ENCODE data around the gene ILF2.

The ILF2 gene

GRCh38 chr1:153631047-153632022 lies 39.5 kb downstream of the ILF2 start:
- ChIA-PET CTCF (interaction anchor here (0.8 to 6.6 kb wide), 5 partner anchors 13 to 121 kb away, joined by 3 to 105 read pairs (median 4); partner anchors contain the start of gene S100A14), POLR2A (interaction anchor here (0.7 kb wide), 1 partner anchor 123 kb away, joined by 3 read pairs; no protein-coding TSS in a partner anchor)
- DNase-seq (ENCODE audit: extremely low spot score): no peak
- TF ChIP-seq CTCF (IDR thresholded peaks at IDR 0.05; ENCODE audit: control extremely low read depth, extremely low read depth, low read depth, missing control alignments): no peak

- TF ChIP-seq CTCF (IDR thresholded peaks at IDR 0.05; ENCODE audit: control extremely low read depth, extremely low read depth, low read depth, missing control alignments): no peak
- DNase-seq (ENCODE audit: extremely low spot score): no peak
- ChIA-PET CTCF (interaction anchor here (0.8 to 6.6 kb wide), 6 partner anchors 12 to 120 kb away, joined by 3 to 105 read pairs (median 4); partner anchors contain the start of gene S100A14), POLR2A (interaction anchor here (0.5 to 0.7 kb wide), 3 partner anchors 67 to 363 kb away, joined by 3 to 5 read pairs (median 3); no protein-coding TSS in a partner anchor)
Observed at GRCh38 chr1:153630384-153630783, 40.4 kb downstream of the ILF2 start.

- no peak for TF ChIP-seq CTCF (IDR thresholded peaks at IDR 0.05; ENCODE audit: control extremely low read depth, extremely low read depth, low read depth, missing control alignments)
- POLR2A ChIA-PET: interaction anchor here (0.5 to 0.6 kb wide), 2 partner anchors 67 to 363 kb away, joined by 3 to 5 read pairs; no protein-coding TSS in a partner anchor
- CTCF ChIA-PET: interaction anchor here (0.9 to 6.6 kb wide), 6 partner anchors 12 to 119 kb away, joined by 3 to 105 read pairs (median 4); partner anchors contain the start of gene S100A14
- DNase-seq (ENCODE audit: extremely low spot score): no peak
Observed at GRCh38 chr1:153629971-153630370, 40.8 kb downstream of the ILF2 start.

- ChIA-PET CTCF (interaction anchor here (1.2 to 6.6 kb wide), 5 partner anchors 11 to 119 kb away, joined by 4 to 105 read pairs (median 11); partner anchors contain the start of gene S100A14), POLR2A (no interaction called here)
- TF ChIP-seq CTCF (IDR thresholded peaks at IDR 0.05; ENCODE audit: control extremely low read depth, extremely low read depth, low read depth, missing control alignments): no peak
- DNase-seq (ENCODE audit: extremely low spot score): no peak
Observed at GRCh38 chr1:153629343-153629665, 41.5 kb downstream of the ILF2 start.

- no peak for TF ChIP-seq CTCF (IDR thresholded peaks at IDR 0.05; ENCODE audit: control extremely low read depth, extremely low read depth, low read depth, missing control alignments)
- CTCF ChIA-PET: interaction anchor here (0.7 to 6.6 kb wide), 11 partner anchors 9 to 118 kb away, joined by 3 to 105 read pairs (median 7); partner anchors contain the start of genes S100A14, S100A16 and S100A5
- POLR2A ChIA-PET: interaction anchor here (1.7 kb wide), 1 partner anchor 10 kb away, joined by 6 read pairs; no protein-coding TSS in a partner anchor
- DNase-seq (ENCODE audit: extremely low spot score): no peak
Observed at GRCh38 chr1:153628638-153629342, 42.0 kb downstream of the ILF2 start.

All from GM10248 (cell line).